ENCODE measurements around the gene WBP1L.

The WBP1L gene

GRCh38 chr10:102800611-102801335 is 57.0 kb downstream of the WBP1L start:
- DNase-seq (ENCODE audit: low read depth), result no peak
- no peak for TF ChIP-seq CTCF (IDR thresholded peaks at IDR 0.05; ENCODE audit: low read depth, low read length, missing control alignments)
- H3K4me3 ChIP-seq (ENCODE audit: low read depth, low read length), result no peak overlapping the region

- no peak for DNase-seq (ENCODE audit: low read depth)
- TF ChIP-seq CTCF (IDR thresholded peaks at IDR 0.05; ENCODE audit: low read depth, low read length, missing control alignments), result no peak
- H3K4me3 ChIP-seq (ENCODE audit: low read depth, low read length), result no peak overlapping the region
These were observed 57.7 kb downstream of the WBP1L start for GRCh38 chr10:102801496-102801895.

GRCh38 chr10:102801978-102802377 is 58.2 kb downstream of the WBP1L start:
- TF ChIP-seq CTCF (IDR thresholded peaks at IDR 0.05; ENCODE audit: low read depth, low read length, missing control alignments), result no peak
- no peak overlapping the region for H3K4me3 ChIP-seq (ENCODE audit: low read depth, low read length)
- DNase-seq (ENCODE audit: low read depth), result no peak

- DNase-seq (ENCODE audit: low read depth), result no peak
- H3K4me3 ChIP-seq (ENCODE audit: low read depth, low read length), result no peak overlapping the region
- TF ChIP-seq CTCF (IDR thresholded peaks at IDR 0.05; ENCODE audit: low read depth, low read length, missing control alignments), result no peak
These were observed 59.3 kb downstream of the WBP1L start for GRCh38 chr10:102802920-102803534.

GRCh38 chr10:102804382-102805055 is 60.8 kb downstream of the WBP1L start:
- no peak for DNase-seq (ENCODE audit: low read depth)
- H3K4me3 ChIP-seq (ENCODE audit: low read depth, low read length), result no peak overlapping the region
- no peak for TF ChIP-seq CTCF (IDR thresholded peaks at IDR 0.05; ENCODE audit: low read depth, low read length, missing control alignments)

GRCh38 chr10:102808380-102808779 is 64.6 kb downstream of the WBP1L start:
- DNase-seq (ENCODE audit: low read depth), result no peak
- TF ChIP-seq CTCF (IDR thresholded peaks at IDR 0.05; ENCODE audit: low read depth, low read length, missing control alignments), result no peak
- H3K4me3 ChIP-seq (ENCODE audit: low read depth, low read length), result no peak overlapping the region

All from GM12864 (cell line).